NCI-H2029 (cell line): ENCODE data around the gene GABARAP.

Experiments
- DNase-seq: peaks from one replicate; lab custom pipeline; 2025; lab: John Stamatoyannopoulos, UW

GABARAP gene

GRCh38 chr17:7221278-7222092 lies 20.8 kb downstream of the GABARAP start:
- DNase-seq: no peak

GRCh38 chr17:7220593-7221277 lies 21.5 kb downstream of the GABARAP start:
- peak; percentile 15 for DNase-seq

- no peak for DNase-seq
Measured at GRCh38 chr17:7219812-7220592, 22.2 kb downstream of the GABARAP start, which contains the start of the genes ACADVL and DLG4. Gene ACADVL, plus strand, starts transcription at chr17:7219938. Its CDS starts 47 bp downstream, at chr17:7219985. Gene DLG4, minus strand, starts transcription at chr17:7219836.

GRCh38 chr17:7219229-7219811 lies 22.9 kb downstream of the GABARAP start:
- DNase-seq: no peak

GRCh38 chr17:7218758-7219157 lies 23.5 kb downstream of the GABARAP start:
- DNase-seq: no peak

GRCh38 chr17:7218166-7218565 lies 24.1 kb downstream of the GABARAP start:
- DNase-seq: no peak

- peak; percentile 25 for DNase-seq
Measured at GRCh38 chr17:7217113-7217987, 24.9 kb downstream of the GABARAP start.

GRCh38 chr17:7216242-7217112 lies 25.8 kb downstream of the GABARAP start:
- DNase-seq: no peak

GRCh38 chr17:7215652-7216180 lies 26.5 kb downstream of the GABARAP start:
- DNase-seq: no peak

GRCh38 chr17:7215136-7215638 lies 27.1 kb downstream of the GABARAP start:
- DNase-seq: peak; percentile 34

- DNase-seq: peak; percentile 85
Measured at GRCh38 chr17:7214300-7215135, 27.7 kb downstream of the GABARAP start.

GRCh38 chr17:7213895-7214299 lies 28.4 kb downstream of the GABARAP start:
- DNase-seq: peak; percentile 74

GRCh38 chr17:7211491-7212273 lies 30.6 kb downstream of the GABARAP start:
- DNase-seq: no peak

GRCh38 chr17:7208754-7209460 lies 33.3 kb downstream of the GABARAP start:
- no peak for DNase-seq

GRCh38 chr17:7208027-7208571 lies 34.1 kb downstream of the GABARAP start:
- DNase-seq: no peak

- DNase-seq: no peak
Measured at GRCh38 chr17:7207120-7208001, 34.9 kb downstream of the GABARAP start.
